ENCODE measurements around the gene MYG1. TPM values are rescaled to one million over a fixed set of nuclear protein-coding genes. Genes with fewer than 3 reads are reported as not detected.
"Not testable (repeated sequence)": the region's sequence is repeated elsewhere in the genome, so short reads cannot be mapped to it uniquely, and the experiment has no call there.

MYG1 gene
- total RNA-seq, 1 experiment from 2014 or later = 79.8 TPM

GRCh38 chr12:53327435-53328042 lies 28.0 kb downstream of the MYG1 start:
- peaks cover 9% of the 10 kb centered on the region for H3K4me1 Mint-ChIP-seq (ENCODE audit: insufficient read depth, unreplicated experiment)
- no peak overlapping the region for H3K27ac Mint-ChIP-seq (ENCODE audit: low read depth, unreplicated experiment)
- ChIA-PET CTCF (interaction anchor here (0.6 to 6.0 kb wide), 14 partner anchors 11 to 254 kb away, joined by 3 to 63 read pairs (median 4); partner anchors contain the start of gene SP1), POLR2A (interaction anchor here (1.2 kb wide), 1 partner anchor 52 kb away, joined by 4 read pairs; the partner anchor contains the start of gene SP1)
- TF ChIP-seq CTCF (IDR thresholded peaks at IDR 0.05; ENCODE audit: unreplicated experiment) = peak; percentile 34
- DNase-seq (ENCODE audit: unreplicated experiment) = peak; percentile 53
- BruUV-seq (replicated peaks) = no TSS peak
- no peaks in the 10 kb centered on the region for H3K9me3 Mint-ChIP-seq (ENCODE audit: unreplicated experiment)
- no peaks in the 10 kb centered on the region for H3K36me3 Mint-ChIP-seq (ENCODE audit: insufficient read depth, unreplicated experiment)
- intact Hi-C loops (cut with micrococcal nuclease) = loop anchor here (10.0 kb wide), 1 partner anchor 347 kb away; the partner anchor contains the start of gene ATP5MC2
- H3K4me3 Mint-ChIP-seq (ENCODE audit: unreplicated experiment) = no peak overlapping the region
- H3K27me3 Mint-ChIP-seq (ENCODE audit: insufficient read depth, unreplicated experiment) = peaks cover 11% of the 10 kb centered on the region

DNA sequence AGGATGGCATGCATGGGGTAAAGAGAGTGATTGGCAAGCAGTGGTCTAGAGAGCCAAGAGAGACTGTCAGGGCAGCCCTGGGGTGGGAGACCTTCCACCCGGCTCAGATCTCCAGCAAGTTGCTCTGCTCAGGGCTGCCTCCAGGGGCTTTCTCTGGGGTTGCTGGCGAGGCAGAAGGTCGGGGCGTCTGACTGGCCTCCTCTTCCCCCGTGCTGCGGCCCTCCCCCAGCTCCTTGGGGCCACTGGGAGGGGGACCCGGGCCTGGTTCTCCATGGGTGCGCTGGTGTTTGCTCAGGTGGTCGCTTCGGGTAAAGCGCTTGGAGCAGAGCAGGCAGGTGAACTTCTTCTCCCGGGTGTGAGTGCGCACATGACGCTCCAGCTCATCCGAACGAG lies 28.5 kb downstream of the MYG1 start:
- no TSS peak for BruUV-seq (replicated peaks)
- peaks cover 13% of the 10 kb centered on the region for H3K27me3 Mint-ChIP-seq (ENCODE audit: insufficient read depth, unreplicated experiment)
- no peaks in the 10 kb centered on the region for H3K36me3 Mint-ChIP-seq (ENCODE audit: insufficient read depth, unreplicated experiment)
- no peak overlapping the region for H3K4me3 Mint-ChIP-seq (ENCODE audit: unreplicated experiment)
- no peak for DNase-seq (ENCODE audit: unreplicated experiment)
- ChIA-PET CTCF (interaction anchor here (0.6 to 6.0 kb wide), 12 partner anchors 10 to 254 kb away, joined by 3 to 63 read pairs (median 4); partner anchors contain the start of gene SP1), POLR2A (interaction anchor here (0.5 to 1.1 kb wide), 3 partner anchors 17 to 125 kb away, joined by 3 to 6 read pairs (median 3); no protein-coding TSS in a partner anchor)
- peaks cover 9% of the 10 kb centered on the region for H3K4me1 Mint-ChIP-seq (ENCODE audit: insufficient read depth, unreplicated experiment)
- no peak for TF ChIP-seq CTCF (IDR thresholded peaks at IDR 0.05; ENCODE audit: unreplicated experiment)
- intact Hi-C loops (cut with micrococcal nuclease) = loop anchor here (10.0 kb wide), 1 partner anchor 347 kb away; the partner anchor contains the start of gene ATP5MC2
- H3K27ac Mint-ChIP-seq (ENCODE audit: low read depth, unreplicated experiment) = no peak overlapping the region
- H3K9me3 Mint-ChIP-seq (ENCODE audit: unreplicated experiment) = no peaks in the 10 kb centered on the region

DNA sequence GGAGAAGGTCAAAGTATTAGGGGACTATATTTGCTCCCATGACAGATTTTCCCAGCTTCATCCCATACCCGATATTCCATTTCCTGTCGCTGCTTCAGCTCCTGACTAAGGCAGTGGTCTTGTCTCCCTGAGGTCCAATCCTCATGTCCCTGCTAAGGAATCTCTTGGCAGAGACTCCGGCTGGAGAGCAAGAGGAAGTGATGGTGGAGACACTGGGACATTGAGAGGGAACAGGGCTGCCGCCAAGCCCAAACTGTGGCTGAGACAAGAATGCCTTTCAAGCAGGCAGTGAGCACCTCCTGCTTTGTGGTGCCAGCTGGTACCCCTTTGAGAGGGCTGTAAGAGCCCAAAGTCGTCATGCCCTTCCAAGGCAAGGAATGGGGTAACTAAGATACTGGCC lies 31.2 kb downstream of the MYG1 start:
- Mint-ChIP-seq H3K4me3 (ENCODE audit: unreplicated experiment) (no peak overlapping the region), H3K9me3 (ENCODE audit: unreplicated experiment) (no peaks in the 10 kb centered on the region), H3K4me1 (ENCODE audit: insufficient read depth, unreplicated experiment) (no peaks in the 10 kb centered on the region), H3K27me3 (ENCODE audit: insufficient read depth, unreplicated experiment) (peaks cover 13% of the 10 kb centered on the region), H3K27ac (ENCODE audit: low read depth, unreplicated experiment) (no peak overlapping the region), H3K36me3 (ENCODE audit: insufficient read depth, unreplicated experiment) (peaks cover 7% of the 10 kb centered on the region)
- intact Hi-C loops (cut with micrococcal nuclease) = no loop called here
- no TSS peak for BruUV-seq (replicated peaks)
- CTCF ChIA-PET = interaction anchor here (0.8 to 6.0 kb wide), 5 partner anchors 9 to 91 kb away, joined by 3 to 63 read pairs (median 13); partner anchors contain the start of gene AAAS
- TF ChIP-seq CTCF (IDR thresholded peaks at IDR 0.05; ENCODE audit: unreplicated experiment) = no peak
- DNase-seq (ENCODE audit: unreplicated experiment) = no peak
- POLR2A ChIA-PET = interaction anchor here (0.7 to 1.3 kb wide), 2 partner anchors 10 to 97 kb away, joined by 3 to 5 read pairs; partner anchors contain the start of gene AAAS

- BruUV-seq (replicated peaks); H3K4me1 Mint-ChIP-seq (ENCODE audit: insufficient read depth, unreplicated experiment); DNase-seq (ENCODE audit: unreplicated experiment); intact Hi-C loops (cut with micrococcal nuclease); H3K4me3 Mint-ChIP-seq (ENCODE audit: unreplicated experiment); H3K36me3 Mint-ChIP-seq (ENCODE audit: insufficient read depth, unreplicated experiment); H3K27ac Mint-ChIP-seq (ENCODE audit: low read depth, unreplicated experiment); H3K9me3 Mint-ChIP-seq (ENCODE audit: unreplicated experiment): not testable (repeated sequence)
- H3K27me3 Mint-ChIP-seq (ENCODE audit: insufficient read depth, unreplicated experiment) = peaks cover 26% of the 10 kb centered on the region
- POLR2A ChIA-PET = interaction anchor here (0.7 to 1.1 kb wide), 4 partner anchors 9 to 109 kb away, joined by 3 to 4 read pairs (median 3); partner anchors contain the start of genes AAAS and PRR13
- CTCF ChIA-PET = interaction anchor here (0.7 to 1.9 kb wide), 6 partner anchors 8 to 181 kb away, joined by 3 to 7 read pairs (median 4); no protein-coding TSS in a partner anchor
Measured at GRCh38 chr12:53332339-53332738, 32.8 kb downstream of the MYG1 start.

All from MCF 10A (cell line).